GM23338 (cell line): ENCODE results near the gene TMEFF1.

ENCODE experiments used
- CREB1 ChIP-seq: fragments of 250-450 bp; sonication (Bioruptor Pico); IDR thresholded peaks from 2 replicates; pipeline ENCODE4 v1.5.0; 2020; ENCODE audit warnings: low read depth, mild to moderate bottlenecking, moderate library complexity
- EZH2 ChIP-seq: fragments of 200-600 bp; sonication (generic); IDR thresholded peaks from one replicate; pipeline ENCODE4 v1.8.0; 2017; ENCODE audit warnings: antibody characterized with exemption, mild to moderate bottlenecking, low read depth; ENCODE audit not compliant: unreplicated experiment
- EZH2phosphoT487 ChIP-seq: fragments of 200-600 bp; sonication (generic); IDR thresholded peaks from one replicate; pipeline ENCODE4 v1.8.1; 2018; ENCODE audit warnings: antibody characterized with exemption; ENCODE audit not compliant: unreplicated experiment
- JUNB ChIP-seq: IDR thresholded peaks from one replicate; pipeline ENCODE4 v1.6.1; 2016; ENCODE audit warnings: antibody characterized with exemption; ENCODE audit not compliant: unreplicated experiment
- NANOG ChIP-seq: IDR thresholded peaks from 2 replicates; pipeline ENCODE4 v1.6.1; 2016; ENCODE audit warnings: antibody characterized with exemption, borderline replicate concordance
- POLR2AphosphoS5 ChIP-seq: IDR thresholded peaks from 2 replicates; pipeline ENCODE4 v1.6.1; 2016; ENCODE audit warnings: antibody characterized with exemption, low read depth
- STAT1 ChIP-seq: IDR thresholded peaks from one replicate; pipeline ENCODE4 v1.6.1; 2016; ENCODE audit warnings: antibody characterized with exemption; ENCODE audit not compliant: unreplicated experiment
- ZNF331 ChIP-seq: fragments of 250-450 bp; sonication (Bioruptor Pico); IDR thresholded peaks from 2 replicates; pipeline ENCODE4 v1.5.0; 2020; ENCODE audit warnings: low read depth, mild to moderate bottlenecking, moderate library complexity
- TF ChIP-seq, protein P1 (sequence below), 2 experiments: fragments of 200-600 bp in 1 of 2; sonication (generic) in 1 of 2; conservative IDR thresholded peaks; 2 replicates each; pipeline versions ENCODE4 v1.5.1 to v1.6.1; 2016 to 2017; ENCODE audit warnings: antibody characterized with exemption in 2 of 2, low read depth in 2 of 2, mild to moderate bottlenecking in 2 of 2, moderate library complexity in 1 of 2
- TF ChIP-seq, protein P2 (sequence below): IDR thresholded peaks from one replicate; pipeline ENCODE4 v1.6.1; 2018; ENCODE audit warnings: antibody characterized with exemption; ENCODE audit not compliant: unreplicated experiment

DNA sequence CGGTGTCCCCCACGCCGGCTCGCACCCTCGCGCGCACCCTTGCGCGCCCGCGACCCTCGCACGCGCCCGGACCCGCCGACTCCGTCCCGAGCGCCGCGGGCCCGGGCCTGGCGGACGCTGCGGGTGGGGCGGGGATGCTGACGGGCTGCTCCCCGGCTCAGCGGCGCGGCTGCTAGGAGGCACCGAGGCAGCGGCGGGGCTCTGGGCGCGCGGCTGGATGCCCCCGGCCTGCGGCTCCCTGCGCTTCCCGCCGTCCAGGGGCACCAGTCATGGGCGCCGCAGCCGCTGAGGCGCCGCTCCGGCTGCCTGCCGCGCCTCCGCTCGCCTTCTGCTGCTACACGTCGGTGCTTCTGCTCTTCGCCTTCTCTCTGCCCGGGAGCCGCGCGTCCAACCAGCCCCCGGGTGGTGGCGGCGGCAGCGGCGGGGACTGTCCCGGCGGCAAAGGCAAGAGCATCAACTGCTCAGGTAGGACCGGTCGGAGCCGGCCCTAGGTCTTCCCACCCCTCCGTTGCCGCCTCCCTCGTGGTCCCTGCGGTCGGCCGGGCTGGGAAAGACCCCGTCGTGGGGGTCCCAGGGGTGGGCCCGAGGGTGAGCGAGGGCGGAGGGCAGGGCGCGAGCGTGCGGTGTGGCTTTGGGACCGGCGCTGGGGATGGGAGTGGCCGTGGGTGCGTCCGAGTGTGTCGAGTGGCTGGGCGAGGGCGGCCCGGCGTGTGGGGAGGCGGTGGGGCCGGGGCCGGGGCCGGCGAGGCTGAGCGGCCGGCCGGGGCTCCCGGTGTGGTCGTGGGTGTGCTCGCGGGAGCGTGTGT is 530 bp downstream of the TMEFF1 start:
- TF ChIP-seq, protein P1, sequence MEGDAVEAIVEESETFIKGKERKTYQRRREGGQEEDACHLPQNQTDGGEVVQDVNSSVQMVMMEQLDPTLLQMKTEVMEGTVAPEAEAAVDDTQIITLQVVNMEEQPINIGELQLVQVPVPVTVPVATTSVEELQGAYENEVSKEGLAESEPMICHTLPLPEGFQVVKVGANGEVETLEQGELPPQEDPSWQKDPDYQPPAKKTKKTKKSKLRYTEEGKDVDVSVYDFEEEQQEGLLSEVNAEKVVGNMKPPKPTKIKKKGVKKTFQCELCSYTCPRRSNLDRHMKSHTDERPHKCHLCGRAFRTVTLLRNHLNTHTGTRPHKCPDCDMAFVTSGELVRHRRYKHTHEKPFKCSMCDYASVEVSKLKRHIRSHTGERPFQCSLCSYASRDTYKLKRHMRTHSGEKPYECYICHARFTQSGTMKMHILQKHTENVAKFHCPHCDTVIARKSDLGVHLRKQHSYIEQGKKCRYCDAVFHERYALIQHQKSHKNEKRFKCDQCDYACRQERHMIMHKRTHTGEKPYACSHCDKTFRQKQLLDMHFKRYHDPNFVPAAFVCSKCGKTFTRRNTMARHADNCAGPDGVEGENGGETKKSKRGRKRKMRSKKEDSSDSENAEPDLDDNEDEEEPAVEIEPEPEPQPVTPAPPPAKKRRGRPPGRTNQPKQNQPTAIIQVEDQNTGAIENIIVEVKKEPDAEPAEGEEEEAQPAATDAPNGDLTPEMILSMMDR (conservative IDR thresholded peaks at IDR 0.05; ENCODE audit: low read depth in 2 of 2) = no peak
- TF ChIP-seq POLR2AphosphoS5 (no peak; the same call in 1 of the 2 replicates), STAT1 (no peak), EZH2 (no peak), EZH2phosphoT487 (no peak), JUNB (no peak), CREB1 (CRISPR knock-in tag) (no peak), ZNF331 (CRISPR knock-in tag) (no peak), NANOG (no peak)
- TF ChIP-seq, protein P2, sequence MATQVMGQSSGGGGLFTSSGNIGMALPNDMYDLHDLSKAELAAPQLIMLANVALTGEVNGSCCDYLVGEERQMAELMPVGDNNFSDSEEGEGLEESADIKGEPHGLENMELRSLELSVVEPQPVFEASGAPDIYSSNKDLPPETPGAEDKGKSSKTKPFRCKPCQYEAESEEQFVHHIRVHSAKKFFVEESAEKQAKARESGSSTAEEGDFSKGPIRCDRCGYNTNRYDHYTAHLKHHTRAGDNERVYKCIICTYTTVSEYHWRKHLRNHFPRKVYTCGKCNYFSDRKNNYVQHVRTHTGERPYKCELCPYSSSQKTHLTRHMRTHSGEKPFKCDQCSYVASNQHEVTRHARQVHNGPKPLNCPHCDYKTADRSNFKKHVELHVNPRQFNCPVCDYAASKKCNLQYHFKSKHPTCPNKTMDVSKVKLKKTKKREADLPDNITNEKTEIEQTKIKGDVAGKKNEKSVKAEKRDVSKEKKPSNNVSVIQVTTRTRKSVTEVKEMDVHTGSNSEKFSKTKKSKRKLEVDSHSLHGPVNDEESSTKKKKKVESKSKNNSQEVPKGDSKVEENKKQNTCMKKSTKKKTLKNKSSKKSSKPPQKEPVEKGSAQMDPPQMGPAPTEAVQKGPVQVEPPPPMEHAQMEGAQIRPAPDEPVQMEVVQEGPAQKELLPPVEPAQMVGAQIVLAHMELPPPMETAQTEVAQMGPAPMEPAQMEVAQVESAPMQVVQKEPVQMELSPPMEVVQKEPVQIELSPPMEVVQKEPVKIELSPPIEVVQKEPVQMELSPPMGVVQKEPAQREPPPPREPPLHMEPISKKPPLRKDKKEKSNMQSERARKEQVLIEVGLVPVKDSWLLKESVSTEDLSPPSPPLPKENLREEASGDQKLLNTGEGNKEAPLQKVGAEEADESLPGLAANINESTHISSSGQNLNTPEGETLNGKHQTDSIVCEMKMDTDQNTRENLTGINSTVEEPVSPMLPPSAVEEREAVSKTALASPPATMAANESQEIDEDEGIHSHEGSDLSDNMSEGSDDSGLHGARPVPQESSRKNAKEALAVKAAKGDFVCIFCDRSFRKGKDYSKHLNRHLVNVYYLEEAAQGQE = no peak
